Psoas muscle (tissue), 8 donors: Measurements from ENCODE around the gene PRKCA. TPM values are rescaled to one million over a fixed set of nuclear protein-coding genes. Genes with fewer than 3 reads are reported as not detected.

Source experiments
- ATAC-seq, 4 donors: fragments of 200-7000 bp; cut with Tn5 transposase; one replicate each; pipeline ENCODE4 v1.9.1; 2020; ENCODE audit warnings: moderate library complexity in 3 of 4, mild to moderate bottlenecking in 2 of 4
- DNase-seq, 2 donors: peaks; one replicate each; pipeline ENCODE4 v3.0.0-alpha.2; 2020
- H3K27ac ChIP-seq: fragments of 200-600 bp; one replicate; pipeline ENCODE4 v1.8.0; 2022
- H3K27me3 ChIP-seq, 3 donors: fragments of 200-600 bp in 1 of 3; one replicate each; pipeline versions ENCODE4 v1.6.1 to v1.8.0; 2013 to 2022; ENCODE audit warnings: low read length in 2 of 3, mild to moderate bottlenecking in 2 of 3, moderate library complexity in 1 of 3; ENCODE audit not compliant: insufficient read depth in 3 of 3
- H3K36me3 ChIP-seq, 2 donors: fragments of 200-600 bp in 1 of 2; one replicate each; pipeline versions ENCODE4 v1.6.1 to v1.8.0; 2013 to 2022; ENCODE audit warnings: low read depth in 1 of 2, mild to moderate bottlenecking in 1 of 2, moderate library complexity in 1 of 2; ENCODE audit not compliant: insufficient read depth in 1 of 2
- H3K4me1 ChIP-seq: fragments of 200-600 bp; one replicate; pipeline ENCODE4 v1.8.0; 2022
- H3K4me3 ChIP-seq: fragments of 200-600 bp; one replicate; pipeline ENCODE4 v1.8.0; 2022; ENCODE audit warnings: mild to moderate bottlenecking
- H3K9me3 ChIP-seq: fragments of 200-600 bp; one replicate; pipeline ENCODE4 v1.8.0; 2022
- CTCF ChIP-seq: fragments of 200-600 bp; IDR thresholded peaks from one replicate; pipeline ENCODE4 v1.8.0; 2022; ENCODE audit warnings: antibody characterized with exemption
- WGBS, 3 donors: extraction: QIAGEN DNeasy Blood & Tissue Kit; methylation state at CpG; one replicate each; pipeline versions ENCODE4 v1.1.6 to v1.1.7; 2013; 5-methylcytosine and 5-hydroxymethylcytosine counted together
- intact Hi-C, 2 donors: fragments of 100-400 bp; cut with DNase I; formaldehyde crosslinking; loops; one replicate each; pipeline versions ENCODE4 v1.11.0 to v1.14.2; 2022
- polyA plus RNA-seq, 3 donors: library from polyadenylated mRNA; stranded (reverse); fragments of 200-250 nt; gene quantifications; one replicate each; pipeline ENCODE4 v1.2.3, GENCODE V29; 2013
- total RNA-seq, 4 donors: library from RNA; stranded (reverse); fragmentation: NEBNext Ultra II Directional in 2 of 4; extraction: Animal tissue kit (Norgen Biotek cat#: 25700) in 2 of 4; gene quantifications; one replicate each; pipeline versions ENCODE4 v1.2.1 to v1.2.4, GENCODE V29; 2021 to 2023
- donor health status: healthy with polysubstance abuse.
- donor health status: DM: no; HTN: no; CAD: no; lungs with moderate emphysema.
- donor health status: Bipolar disorder and iron deficiency.
- donor health status: healthy.
- donor health status: DM: yes; HTN: yes; CAD: no.
- donor health status: DM: no; HTN: no; CAD: no.
- donor health status: DM: no; HTN: no; CAD: no.
- donor health status: DM: yes; HTN: yes; CAD: no.

The PRKCA gene
- total and polyA plus RNA-seq, 7 donors, result 0.35 to 15.5 (median 8.2) TPM

- H3K27ac ChIP-seq, result no peak overlapping the region
- 59 to 69% (median 59%) methylated on average over 3 of the region's 3 CpGs for WGBS, 3 donors
- DNase-seq, result no peak
- TF ChIP-seq CTCF, result no peak
- no peaks in the 10 kb centered on the region for H3K9me3 ChIP-seq
- intact Hi-C loops, result no loop called here
- peaks cover 8% of the 10 kb centered on the region for H3K4me1 ChIP-seq
- H3K27me3 ChIP-seq, result no peaks in the 10 kb centered on the region
- H3K4me3 ChIP-seq, result no peak overlapping the region
- no peaks in the 10 kb centered on the region for H3K36me3 ChIP-seq
- ATAC-seq, result no peak
These were observed 278.6 kb downstream of the PRKCA start for GRCh38 chr17:66580956-66581391.

GRCh38 chr17:66582373-66583111 is 280.1 kb downstream of the PRKCA start:
- no peaks in the 10 kb centered on the region for H3K9me3 ChIP-seq
- H3K4me3 ChIP-seq, result no peak overlapping the region
- intact Hi-C loops, result no loop called here
- H3K4me1 ChIP-seq, result peaks cover 8% of the 10 kb centered on the region
- H3K36me3 ChIP-seq, result no peaks in the 10 kb centered on the region
- 91 to 95% (median 95%) methylated on average over 5 of the region's 5 CpGs for WGBS, 3 donors
- no peak overlapping the region for H3K27ac ChIP-seq
- no peak for TF ChIP-seq CTCF
- H3K27me3 ChIP-seq, result no peaks in the 10 kb centered on the region
- ATAC-seq (no peak), DNase-seq (no peak)

GRCh38 chr17:66583112-66583748 is 280.8 kb downstream of the PRKCA start:
- no peak overlapping the region for H3K4me3 ChIP-seq
- H3K36me3 ChIP-seq, result no peaks in the 10 kb centered on the region
- H3K27me3 ChIP-seq, result no peaks in the 10 kb centered on the region
- ATAC-seq (no peak), DNase-seq (no peak)
- no peak overlapping the region for H3K27ac ChIP-seq
- H3K4me1 ChIP-seq, result peaks cover 8% of the 10 kb centered on the region
- 76 to 82% (median 82%) methylated on average over 4 of the region's 4 CpGs for WGBS, 3 donors
- no peak for TF ChIP-seq CTCF
- H3K9me3 ChIP-seq, result no peaks in the 10 kb centered on the region
- intact Hi-C loops, result no loop called here

- Histone ChIP-seq H3K27me3 (no peaks in the 10 kb centered on the region), H3K27ac (no peak overlapping the region), H3K9me3 (no peaks in the 10 kb centered on the region), H3K4me1 (peaks cover 8% of the 10 kb centered on the region), H3K4me3 (no peak overlapping the region), H3K36me3 (no peaks in the 10 kb centered on the region)
- ATAC-seq (no peak), DNase-seq (no peak)
- 98 to 100% (median 99%) methylated on average over 4 of the region's 4 CpGs for WGBS, 3 donors
- no peak for TF ChIP-seq CTCF
- intact Hi-C loops, result no loop called here
These were observed 282.5 kb downstream of the PRKCA start for GRCh38 chr17:66584927-66585326.
